HepG2 (cell line): ENCODE results near the gene C2orf42. TPM values are rescaled to one million over a fixed set of nuclear protein-coding genes. Genes with fewer than 3 reads are reported as not detected.
A peak's percentile ranks its signal among the peaks of the same experiment; 100 is the strongest.

Source experiments
- ATAC-seq: fragments of 200-7000 bp; cut with Tn5 transposase; 3 replicates; pipeline ENCODE4 v1.9.1; 2020; ENCODE audit warnings: mild to moderate bottlenecking, moderate library complexity
- BruUV-seq: library from RNA; stranded (reverse); fragments of 400-500 nt; replicated peaks from 2 replicates; lab custom pipeline; 2021; lab: Mats Ljungman, UMichigan
- CTCF ChIA-PET: fragments of 300-600 bp; formaldehyde crosslinking; extraction: SDS; loops from one replicate; lab custom pipeline; 2021; ENCODE audit warnings: low total read pairs, inconsistent platforms, low intra/inter-chr PET ratio; lab: Yijun Ruan, JAX
- POLR2A ChIA-PET: fragments of 350-600 bp; sonication (Branson Sonifier 250); formaldehyde crosslinking; loops from one replicate; lab custom pipeline; 2020; ENCODE audit warnings: antibody characterized with exemption, inconsistent platforms; lab: Yijun Ruan, JAX
- DNase-seq: peaks from one replicate; pipeline ENCODE4 v3.0.0-alpha.2; 2015; ENCODE audit warnings: low spot score
- FAIRE-seq: peaks from 3 replicates; lab custom pipeline; 2011; peaks lifted over from hg19 to GRCh38; lab: Jason Lieb, UNC
- H2AFZ ChIP-seq: one replicate; pipeline ENCODE4 v1.6.1; 2011; ENCODE audit warnings: low read length, inconsistent platforms
- H3K27ac ChIP-seq: fragments of 300-600 bp; 3 replicates; pipeline ENCODE4 v1.8.0; 2011; ENCODE audit warnings: mixed run types, mild to moderate bottlenecking, mixed read lengths, low read length, inconsistent platforms; ENCODE audit not compliant: insufficient read depth; ENCODE audit errors: extremely low read length
- H3K27me3 ChIP-seq, 2 experiments: fragments of 200-600 bp in 1 of 2; 2 replicates in 1 of 2; 3 replicates in 1 of 2; pipeline versions ENCODE4 v1.6.0 to v1.8.0; 2011; ENCODE audit warnings: low read length in 2 of 2, mild to moderate bottlenecking in 2 of 2, moderate library complexity in 2 of 2, inconsistent platforms in 1 of 2; ENCODE audit not compliant: insufficient read depth in 2 of 2, control insufficient read depth in 1 of 2
- H3K36me3 ChIP-seq, 2 experiments: fragments of 200-600 bp in 1 of 2; replicated peaks in 1 of 2; 2 replicates in 1 of 2; 3 replicates in 1 of 2; pipeline versions ENCODE4 v1.5.1 to v1.8.0; 2011; ENCODE audit warnings: low read length in 2 of 2, inconsistent platforms in 1 of 2; ENCODE audit not compliant: insufficient read depth in 2 of 2, control insufficient read depth in 1 of 2
- H3K4me1 ChIP-seq: 2 replicates; pipeline ENCODE4 v1.5.1; 2012; ENCODE audit warnings: low read length, inconsistent platforms; ENCODE audit not compliant: insufficient read depth
- H3K4me2 ChIP-seq: 2 replicates; pipeline ENCODE4 v1.6.0; 2011; ENCODE audit warnings: low read depth, low read length, inconsistent platforms
- H3K4me3 ChIP-seq, 3 experiments: fragments of 200-600 bp in 1 of 3; sonication (generic), shearing (Covaris generic) in 1 of 3; replicated peaks in 1 of 3; 2 replicates each; pipeline ENCODE4 v1.5.1; 2011 to 2016; ENCODE audit warnings: low read length in 3 of 3, inconsistent platforms in 2 of 3, low read depth in 2 of 3, mild to moderate bottlenecking in 2 of 3, control low read depth in 1 of 3, mixed read lengths in 1 of 3; ENCODE audit not compliant: insufficient read depth in 1 of 3
- H3K79me2 ChIP-seq: one replicate; pipeline ENCODE4 v1.6.1; 2011; ENCODE audit warnings: low read length, inconsistent platforms; ENCODE audit not compliant: insufficient read depth
- H3K9ac ChIP-seq: 2 replicates; pipeline ENCODE4 v1.6.0; 2011; ENCODE audit warnings: mild to moderate bottlenecking, low read depth, low read length, inconsistent platforms; ENCODE audit not compliant: insufficient read depth
- H3K9me3 ChIP-seq: 2 replicates; pipeline ENCODE4 v1.5.1; 2012; ENCODE audit warnings: mild to moderate bottlenecking, low read length
- H4K20me1 ChIP-seq: 2 replicates; pipeline ENCODE4 v1.6.0; 2011; ENCODE audit warnings: inconsistent platforms, mild to moderate bottlenecking, low read length, moderate library complexity; ENCODE audit not compliant: insufficient read depth
- ATRX ChIP-seq: sonication (generic); formaldehyde crosslinking; IDR thresholded peaks from 2 replicates; pipeline ENCODE4 v1.4.0; 2020; ENCODE audit warnings: missing genetic modification reagents, borderline replicate concordance
- DNMT3B ChIP-seq: conservative IDR thresholded peaks from 2 replicates; pipeline ENCODE4 v1.6.1; 2016; ENCODE audit warnings: missing biosample characterization, control low read depth
- FOXJ3 ChIP-seq: sonication (generic); formaldehyde crosslinking; IDR thresholded peaks from 2 replicates; pipeline ENCODE4 v1.4.0; 2020; ENCODE audit warnings: missing genetic modification reagents, mild to moderate bottlenecking, borderline replicate concordance
- GFI1 ChIP-seq: sonication (generic); formaldehyde crosslinking; IDR thresholded peaks from 2 replicates; pipeline ENCODE4 v1.5.0; 2020; ENCODE audit warnings: missing genetic modification reagents, mild to moderate bottlenecking, borderline replicate concordance
- GZF1 ChIP-seq: sonication (generic); formaldehyde crosslinking; IDR thresholded peaks from 2 replicates; pipeline ENCODE4 v1.5.1; 2020; ENCODE audit warnings: mild to moderate bottlenecking, missing genetic modification reagents
- MBD4 ChIP-seq: IDR thresholded peaks from 2 replicates; pipeline ENCODE4 v1.6.1; 2012; ENCODE audit warnings: low read length, inconsistent platforms, borderline replicate concordance
- POLR2AphosphoS5 ChIP-seq: IDR thresholded peaks from 2 replicates; pipeline ENCODE4 v1.6.1; 2012; ENCODE audit warnings: low read depth, low read length
- SMAD3 ChIP-seq: sonication (generic); formaldehyde crosslinking; IDR thresholded peaks from 2 replicates; pipeline ENCODE4 v1.4.0; 2020; ENCODE audit warnings: missing genetic modification reagents
- TAF15 ChIP-seq: fragments of 200-400 bp; formaldehyde crosslinking; IDR thresholded peaks from one replicate; pipeline ENCODE4 v1.6.1; 2018; ENCODE audit warnings: mild to moderate bottlenecking, low read depth, low read length; ENCODE audit not compliant: poor library complexity, severe bottlenecking
- ZNF143 ChIP-seq: sonication (generic); formaldehyde crosslinking; IDR thresholded peaks from 2 replicates; pipeline ENCODE4 v1.4.0; 2020; ENCODE audit warnings: missing genetic modification reagents
- ZNF501 ChIP-seq: sonication (generic); formaldehyde crosslinking; IDR thresholded peaks from 2 replicates; pipeline ENCODE4 v1.5.1; 2020; ENCODE audit warnings: mild to moderate bottlenecking, moderate library complexity, missing genetic modification reagents
- ZNF543 ChIP-seq: sonication (generic); formaldehyde crosslinking; IDR thresholded peaks from 2 replicates; pipeline ENCODE4 v1.4.0; 2020; ENCODE audit warnings: mild to moderate bottlenecking, missing genetic modification reagents
- ZNF670 ChIP-seq: sonication (generic); formaldehyde crosslinking; IDR thresholded peaks from 2 replicates; pipeline ENCODE4 v1.8.0; 2022; ENCODE audit warnings: mild to moderate bottlenecking, missing genetic modification reagents, borderline replicate concordance
- ZNF7 ChIP-seq: IDR thresholded peaks from 2 replicates; pipeline ENCODE4 v1.6.1; 2016; ENCODE audit warnings: missing biosample characterization, missing genetic modification reagents
- ZNF770 ChIP-seq: sonication (generic); formaldehyde crosslinking; IDR thresholded peaks from 2 replicates; pipeline ENCODE4 v1.5.0; 2020; ENCODE audit warnings: mild to moderate bottlenecking, missing genetic modification reagents
- WGBS: methylation state at CpG from one replicate; pipeline ENCODE4 v1.1.6; 2017; ENCODE audit warnings: low lambda C conversion rate; 5-methylcytosine and 5-hydroxymethylcytosine counted together
- in situ Hi-C: cut with HindIII; loops from 2 replicates; pipeline ENCODE4 v1.10.0; 2017; ENCODE audit warnings: low pct_unique_long_range_greater_than_20kb; ENCODE audit not compliant: extremely low pct_ligation_motif_present
- intact Hi-C: fragments of 100-400 bp; cut with micrococcal nuclease; formaldehyde crosslinking; loops from one replicate; pipeline ENCODE4 v1.10.0; 2022; ENCODE audit not compliant: unreplicated experiment
- polyA plus RNA-seq, 8 experiments: library from polyadenylated mRNA; depleted of rRNA in 3 of 8; stranded (reverse) in 7 of 8; unstranded in 1 of 8; fragments of >200 nt; fragmentation: Illumina TruSeq in 4 of 8; extraction: Trizol in 4 of 8; gene quantifications; 2 replicates each; pipeline versions ENCODE4 v1.2.1 to v1.2.3, GENCODE V29; 2011 to 2016; ENCODE audit warnings: low read depth in 4 of 8, missing spikeins in 1 of 8, mixed read lengths in 1 of 8; ENCODE audit not compliant: insufficient read depth in 1 of 8
- total RNA-seq, 5 experiments: library from RNA; depleted of rRNA; stranded (reverse); fragments of >200 nt; fragmentation: Illumina TruSeq; extraction: Trizol; gene quantifications; 2 replicates each; pipeline ENCODE4 v1.2.3, GENCODE V29; 2016; ENCODE audit warnings: low read depth in 1 of 5
- TF ChIP-seq, protein P1 (sequence below): IDR thresholded peaks from 2 replicates; pipeline ENCODE4 v1.6.1; 2012; ENCODE audit warnings: low read depth, low read length, improper control_type of control experiment
- TF ChIP-seq, protein P2 (sequence below): sonication (generic); formaldehyde crosslinking; IDR thresholded peaks from 2 replicates; pipeline ENCODE4 v1.4.0; 2020; ENCODE audit warnings: missing genetic modification reagents, borderline replicate concordance

C2orf42 gene
- total and polyA plus RNA-seq, 2 of the 13 experiments (the other 11 are each of a cell fraction or from before 2014, with no cell fraction given): 9.3 to 9.9 TPM

DNA sequence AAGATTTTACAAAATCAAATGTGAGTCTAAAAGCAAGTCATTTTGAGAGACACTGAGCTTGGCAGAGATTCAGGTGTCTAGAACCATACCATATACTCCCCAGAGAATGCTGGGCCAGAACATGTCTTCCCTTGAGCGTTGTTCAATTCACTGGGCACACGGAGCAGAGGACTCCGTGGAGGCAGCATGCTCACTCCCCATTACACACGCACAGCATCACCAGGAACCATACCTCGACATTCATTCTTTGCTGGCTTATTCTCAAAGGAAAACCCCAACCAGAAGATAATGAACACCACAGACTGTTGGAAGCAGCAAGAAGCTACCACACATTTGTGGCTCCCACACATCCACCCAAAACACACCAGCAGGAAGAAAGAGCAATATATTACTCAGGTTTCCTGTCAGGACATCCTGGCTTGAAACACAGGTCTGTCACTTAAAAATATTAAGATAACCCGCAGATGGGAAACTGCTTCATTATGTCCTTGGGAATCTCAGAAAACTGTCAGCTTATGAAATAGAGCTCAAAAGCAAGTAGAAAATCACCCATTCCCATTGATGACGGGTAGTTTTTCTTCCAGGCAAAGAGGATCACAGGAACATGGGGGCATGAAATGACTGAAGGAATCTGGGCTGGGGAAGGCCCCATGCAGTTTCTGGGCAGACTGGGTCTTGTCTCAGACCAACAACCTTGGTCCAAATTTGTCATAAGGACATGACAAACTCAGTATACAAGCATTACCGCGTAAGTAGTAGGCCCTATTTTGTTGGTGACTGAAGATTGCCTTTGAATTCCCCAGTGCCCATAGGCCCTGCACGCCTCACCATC lies 57.1 kb downstream of the C2orf42 start (continued):
- TF ChIP-seq, protein P1, sequence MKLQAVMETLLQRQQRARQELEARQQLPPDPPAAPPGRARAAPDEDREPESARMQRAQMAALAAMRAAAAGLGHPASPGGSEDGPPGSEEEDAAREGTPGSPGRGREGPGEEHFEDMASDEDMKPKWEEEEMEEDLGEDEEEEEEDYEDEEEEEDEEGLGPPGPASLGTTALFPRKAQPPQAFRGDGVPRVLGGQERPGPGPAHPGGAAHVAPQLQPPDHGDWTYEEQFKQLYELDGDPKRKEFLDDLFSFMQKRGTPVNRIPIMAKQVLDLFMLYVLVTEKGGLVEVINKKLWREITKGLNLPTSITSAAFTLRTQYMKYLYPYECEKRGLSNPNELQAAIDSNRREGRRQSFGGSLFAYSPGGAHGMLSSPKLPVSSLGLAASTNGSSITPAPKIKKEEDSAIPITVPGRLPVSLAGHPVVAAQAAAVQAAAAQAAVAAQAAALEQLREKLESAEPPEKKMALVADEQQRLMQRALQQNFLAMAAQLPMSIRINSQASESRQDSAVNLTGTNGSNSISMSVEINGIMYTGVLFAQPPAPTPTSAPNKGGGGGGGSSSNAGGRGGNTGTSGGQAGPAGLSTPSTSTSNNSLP: no peak
- TF ChIP-seq ATRX (CRISPR knock-in tag) (no peak), DNMT3B (CRISPR knock-in tag) (no peak), ZNF7 (CRISPR knock-in tag) (no peak)

DNA sequence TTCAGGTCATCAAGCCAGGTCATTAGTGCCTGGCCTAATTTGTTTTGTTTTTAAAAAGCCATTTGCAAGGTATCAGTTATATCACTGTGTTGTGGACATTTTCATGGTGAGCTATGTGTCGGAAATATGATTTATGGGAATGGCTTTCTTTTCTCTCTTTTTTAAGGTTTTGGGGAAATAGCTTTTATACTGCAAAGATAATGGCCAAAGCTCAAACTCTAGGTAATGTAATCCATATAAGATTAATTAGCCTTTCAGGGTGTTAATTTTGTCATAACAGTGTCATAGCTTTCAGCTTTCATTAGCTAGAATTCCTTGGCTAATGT lies 57.7 kb downstream of the C2orf42 start:
- H3K4me1 ChIP-seq: peaks cover 68% of the 10 kb centered on the region
- peak; percentile 3; the same call in 1 of the 2 replicates for TF ChIP-seq ZNF770 (CRISPR knock-in tag)
- TF ChIP-seq ZNF543: no peak
- 0 out of 2 replicates have a peak, but pooled peaks have one; percentile 9 for TF ChIP-seq FOXJ3
- TF ChIP-seq MBD4: 0 out of 2 replicates have a peak, but pooled peaks have one; percentile 18
- TF ChIP-seq GZF1 (CRISPR knock-in tag): no peak
- TF ChIP-seq POLR2AphosphoS5: no peak
- TF ChIP-seq, protein P2, sequence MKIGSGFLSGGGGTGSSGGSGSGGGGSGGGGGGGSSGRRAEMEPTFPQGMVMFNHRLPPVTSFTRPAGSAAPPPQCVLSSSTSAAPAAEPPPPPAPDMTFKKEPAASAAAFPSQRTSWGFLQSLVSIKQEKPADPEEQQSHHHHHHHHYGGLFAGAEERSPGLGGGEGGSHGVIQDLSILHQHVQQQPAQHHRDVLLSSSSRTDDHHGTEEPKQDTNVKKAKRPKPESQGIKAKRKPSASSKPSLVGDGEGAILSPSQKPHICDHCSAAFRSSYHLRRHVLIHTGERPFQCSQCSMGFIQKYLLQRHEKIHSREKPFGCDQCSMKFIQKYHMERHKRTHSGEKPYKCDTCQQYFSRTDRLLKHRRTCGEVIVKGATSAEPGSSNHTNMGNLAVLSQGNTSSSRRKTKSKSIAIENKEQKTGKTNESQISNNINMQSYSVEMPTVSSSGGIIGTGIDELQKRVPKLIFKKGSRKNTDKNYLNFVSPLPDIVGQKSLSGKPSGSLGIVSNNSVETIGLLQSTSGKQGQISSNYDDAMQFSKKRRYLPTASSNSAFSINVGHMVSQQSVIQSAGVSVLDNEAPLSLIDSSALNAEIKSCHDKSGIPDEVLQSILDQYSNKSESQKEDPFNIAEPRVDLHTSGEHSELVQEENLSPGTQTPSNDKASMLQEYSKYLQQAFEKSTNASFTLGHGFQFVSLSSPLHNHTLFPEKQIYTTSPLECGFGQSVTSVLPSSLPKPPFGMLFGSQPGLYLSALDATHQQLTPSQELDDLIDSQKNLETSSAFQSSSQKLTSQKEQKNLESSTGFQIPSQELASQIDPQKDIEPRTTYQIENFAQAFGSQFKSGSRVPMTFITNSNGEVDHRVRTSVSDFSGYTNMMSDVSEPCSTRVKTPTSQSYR: no peak
- TF ChIP-seq ZNF143 (CRISPR knock-in tag): no peak
- no peak for TF ChIP-seq SMAD3 (CRISPR knock-in tag)
- TF ChIP-seq ZNF670 (CRISPR knock-in tag): 0 out of 2 replicates have a peak, but pooled peaks have one; percentile 27
- peak; percentile 45 for TF ChIP-seq GFI1 (CRISPR knock-in tag)
- no peak for TF ChIP-seq TAF15
- no peak for TF ChIP-seq ZNF501 (CRISPR knock-in tag)

More for the DNA sequence above, 57.7 kb downstream of the C2orf42 start:
- peak overlapping the region; percentile 86 for H2AFZ ChIP-seq
- H3K9me3 ChIP-seq: no peaks in the 10 kb centered on the region
- peak overlapping the region; percentile 96 for H3K4me2 ChIP-seq
- DNase-seq (no peak), FAIRE-seq (no peak), ATAC-seq (no peak)
- H3K27ac ChIP-seq: peak overlapping the region; percentile 86
- peaks cover 6% of the 10 kb centered on the region for H3K79me2 ChIP-seq
- WGBS: 85% methylated on average over 1 of the region's 1 CpG
- intact Hi-C loops (no loop called here), in situ Hi-C loops (no loop called here)
- H3K4me3 ChIP-seq: peak overlapping the region; percentile 53 to 74 (median 73)
- POLR2A ChIA-PET: interaction anchor here (0.9 to 5.8 kb wide), 19 partner anchors 9 to 239 kb away, joined by 3 to 169 read pairs (median 14); partner anchors contain the start of genes C2orf42, MXD1, PCYOX1 and SNRNP27
- CTCF ChIA-PET: no interaction called here
- H3K36me3 ChIP-seq: no peaks in the 10 kb centered on the region
- no TSS peak for BruUV-seq
- no peaks in the 10 kb centered on the region for H3K27me3 ChIP-seq
- H4K20me1 ChIP-seq: no peaks in the 10 kb centered on the region
- peak overlapping the region; percentile 84 for H3K9ac ChIP-seq
